ENCODE results near the gene EDN1.

DNA sequence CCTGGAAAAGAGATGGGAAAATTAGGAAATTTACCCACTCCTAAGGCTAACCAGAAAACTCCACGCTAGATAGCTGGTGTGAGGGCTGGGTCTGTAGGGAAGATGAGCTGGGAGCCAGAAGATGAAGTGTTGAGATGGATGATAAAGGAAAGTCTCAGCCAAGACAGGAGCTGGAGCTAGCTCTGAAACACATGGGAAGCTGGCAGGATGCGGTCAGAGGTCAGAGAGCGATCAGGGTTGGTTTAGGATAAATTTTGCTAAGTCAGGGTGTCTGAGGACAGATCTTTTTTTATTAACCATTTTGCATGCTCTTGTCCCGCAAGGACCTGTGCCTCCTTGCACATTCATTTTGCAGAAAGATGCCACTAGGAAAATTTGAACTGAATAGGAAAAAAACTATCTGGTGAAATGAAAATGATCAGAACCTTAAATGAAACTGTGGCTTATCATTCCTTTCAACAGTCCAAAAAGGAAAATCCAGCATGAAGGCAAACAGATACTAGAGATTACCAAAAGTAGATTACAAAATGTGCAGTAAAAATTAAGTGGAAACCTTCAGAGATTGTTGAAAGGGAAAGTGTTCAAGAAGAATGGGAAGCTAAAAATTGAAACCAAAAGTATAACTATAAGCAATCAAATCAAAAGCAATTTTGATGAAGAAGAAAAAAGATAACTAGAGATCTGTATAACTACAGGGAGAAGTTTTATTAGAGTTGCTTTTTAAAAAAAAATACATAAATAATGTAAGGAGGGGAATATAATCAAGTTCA is 10.7 kb upstream of the EDN1 start:
- TF ChIP-seq, protein P1, sequence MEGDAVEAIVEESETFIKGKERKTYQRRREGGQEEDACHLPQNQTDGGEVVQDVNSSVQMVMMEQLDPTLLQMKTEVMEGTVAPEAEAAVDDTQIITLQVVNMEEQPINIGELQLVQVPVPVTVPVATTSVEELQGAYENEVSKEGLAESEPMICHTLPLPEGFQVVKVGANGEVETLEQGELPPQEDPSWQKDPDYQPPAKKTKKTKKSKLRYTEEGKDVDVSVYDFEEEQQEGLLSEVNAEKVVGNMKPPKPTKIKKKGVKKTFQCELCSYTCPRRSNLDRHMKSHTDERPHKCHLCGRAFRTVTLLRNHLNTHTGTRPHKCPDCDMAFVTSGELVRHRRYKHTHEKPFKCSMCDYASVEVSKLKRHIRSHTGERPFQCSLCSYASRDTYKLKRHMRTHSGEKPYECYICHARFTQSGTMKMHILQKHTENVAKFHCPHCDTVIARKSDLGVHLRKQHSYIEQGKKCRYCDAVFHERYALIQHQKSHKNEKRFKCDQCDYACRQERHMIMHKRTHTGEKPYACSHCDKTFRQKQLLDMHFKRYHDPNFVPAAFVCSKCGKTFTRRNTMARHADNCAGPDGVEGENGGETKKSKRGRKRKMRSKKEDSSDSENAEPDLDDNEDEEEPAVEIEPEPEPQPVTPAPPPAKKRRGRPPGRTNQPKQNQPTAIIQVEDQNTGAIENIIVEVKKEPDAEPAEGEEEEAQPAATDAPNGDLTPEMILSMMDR (IDR thresholded peaks at IDR 0.05; ENCODE audit: borderline replicate concordance, extremely low read depth, low read length, poor library complexity, severe bottlenecking), result no peak
- no peak for TF ChIP-seq EZH2 (IDR thresholded peaks at IDR 0.05; ENCODE audit: borderline replicate concordance, low read depth, low read length, severe bottlenecking)

Measured in DND-41 (cell line).